NK-92 treated with Interleukin-12 subunit alpha and Interleukin-12 subunit beta, amount 100 ng/mL, for 24 hours (cell line): ENCODE data around the gene GFAP.
A peak's percentile ranks its signal among the peaks of the same experiment; 100 is the strongest.
"Not testable (repeated sequence)": the region's sequence is repeated elsewhere in the genome, so short reads cannot be mapped to it uniquely, and the experiment has no call there.

Source experiments
- DNase-seq: peaks from one replicate; lab custom pipeline; 2025; lab: John Stamatoyannopoulos, UW

GFAP gene

DNA sequence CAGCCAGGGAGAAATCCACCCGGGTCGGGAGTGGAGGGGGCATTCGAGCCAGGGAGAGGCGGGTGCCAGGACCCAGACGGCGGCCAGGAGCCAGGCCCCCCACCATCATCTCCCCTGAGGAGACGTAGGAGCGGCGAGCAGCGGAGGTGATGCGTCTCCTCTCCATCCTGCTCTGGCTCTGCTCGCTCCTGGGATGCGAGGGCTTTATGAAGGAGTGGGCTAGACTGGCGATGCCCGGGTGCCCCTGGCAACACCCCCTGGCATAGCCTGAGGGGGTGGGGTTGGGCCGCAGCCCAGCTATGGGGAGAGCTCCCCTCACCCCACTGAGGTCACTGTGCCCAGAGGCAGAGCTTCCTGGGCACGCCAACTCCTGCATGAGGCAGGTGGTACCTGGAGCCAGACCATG, at the start of gene GFAP:
Gene GFAP, minus strand, starts transcription at position 180 of the 406 bp plus-strand sequence. Its CDS starts 14 bp downstream, at position 166.
- no peak for DNase-seq

GRCh38 chr17:44961921-44962350, 46.6 kb upstream of the GFAP start:
- no peak for DNase-seq

GRCh38 chr17:44960691-44961090, 45.4 kb upstream of the GFAP start:
- no peak for DNase-seq

DNA sequence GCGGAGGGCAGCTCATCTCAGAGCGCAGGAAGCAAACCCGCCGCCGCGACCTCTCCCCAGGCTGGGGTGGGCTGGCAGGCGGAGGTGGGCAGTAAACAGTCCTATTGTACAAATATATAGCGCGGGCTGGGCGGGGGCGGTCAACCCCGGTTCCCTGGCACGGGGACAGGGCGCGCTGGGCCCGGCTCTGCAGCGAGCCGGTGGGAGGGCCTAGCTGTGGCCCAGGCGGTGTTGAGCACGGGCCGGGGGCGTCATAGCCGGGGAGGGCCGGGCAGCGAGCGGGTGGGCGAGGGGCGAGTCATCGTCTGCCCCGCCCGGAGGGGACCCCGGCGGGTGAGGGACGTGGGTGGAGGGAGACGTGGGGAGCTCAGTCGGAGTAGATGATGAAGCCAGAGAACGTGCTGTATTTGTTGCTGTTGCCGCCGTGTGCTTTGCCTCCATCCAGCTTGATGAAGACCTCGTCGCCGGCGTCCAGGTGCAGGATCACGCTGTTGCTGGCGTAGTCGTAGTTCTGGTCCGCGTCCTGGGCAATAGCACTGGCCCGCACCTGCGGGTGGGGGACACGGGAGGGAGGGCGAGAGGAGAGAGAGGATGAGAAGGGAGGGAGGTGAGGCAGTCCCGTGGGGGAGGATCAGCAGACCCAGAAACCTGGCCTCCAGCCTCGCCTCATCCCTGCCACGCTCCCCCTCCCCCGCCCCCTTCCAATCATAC, 44.7 kb upstream of the GFAP start:
- no peak for DNase-seq

DNA sequence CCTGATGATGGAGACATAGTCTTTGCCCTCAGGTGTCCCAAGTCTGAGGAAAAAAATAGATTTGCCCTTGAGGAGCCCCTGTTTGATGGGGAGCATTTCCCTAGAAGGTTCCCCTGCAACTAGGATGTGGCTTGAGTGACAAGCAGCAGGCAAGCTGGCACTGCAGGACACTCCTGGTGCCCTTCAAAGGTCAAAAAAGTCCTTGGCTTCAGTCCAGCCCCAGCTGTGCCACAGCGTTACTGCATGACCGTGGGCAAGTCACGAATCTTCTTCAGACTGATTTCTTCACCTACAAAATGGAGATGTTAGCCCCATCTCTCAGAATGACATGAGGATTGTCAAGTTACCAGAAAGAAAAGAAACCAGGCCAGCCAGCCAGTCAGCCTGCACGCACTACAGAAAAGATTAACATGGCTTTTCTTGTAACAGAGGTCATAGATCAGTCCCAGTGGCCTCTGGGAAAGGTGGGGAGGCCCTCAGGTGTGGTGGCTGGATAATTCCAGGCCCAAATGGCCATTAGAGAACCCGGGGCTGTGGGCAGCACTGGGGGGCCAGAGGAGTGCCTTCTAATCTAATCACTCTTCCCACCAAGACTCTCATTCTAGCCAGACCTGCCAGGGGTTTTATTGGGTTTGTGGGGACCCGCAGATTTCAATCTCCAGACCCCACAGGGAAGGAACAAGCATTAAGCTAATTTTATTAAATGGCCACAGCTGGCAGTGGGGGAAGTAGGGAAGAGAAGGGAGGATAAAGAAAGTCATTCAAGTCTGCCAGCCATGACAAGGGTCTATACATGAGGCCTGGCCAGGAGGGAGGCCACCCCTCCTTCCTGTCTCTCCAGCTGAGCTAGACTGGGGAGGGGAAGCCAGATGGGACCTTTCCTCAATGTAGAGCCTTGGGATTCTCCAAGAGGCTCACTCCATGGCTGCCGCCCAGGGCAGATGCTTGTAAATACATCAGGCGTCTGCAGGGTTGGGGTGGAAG, 42.0 kb upstream of the GFAP start:
- no peak for DNase-seq

DNA sequence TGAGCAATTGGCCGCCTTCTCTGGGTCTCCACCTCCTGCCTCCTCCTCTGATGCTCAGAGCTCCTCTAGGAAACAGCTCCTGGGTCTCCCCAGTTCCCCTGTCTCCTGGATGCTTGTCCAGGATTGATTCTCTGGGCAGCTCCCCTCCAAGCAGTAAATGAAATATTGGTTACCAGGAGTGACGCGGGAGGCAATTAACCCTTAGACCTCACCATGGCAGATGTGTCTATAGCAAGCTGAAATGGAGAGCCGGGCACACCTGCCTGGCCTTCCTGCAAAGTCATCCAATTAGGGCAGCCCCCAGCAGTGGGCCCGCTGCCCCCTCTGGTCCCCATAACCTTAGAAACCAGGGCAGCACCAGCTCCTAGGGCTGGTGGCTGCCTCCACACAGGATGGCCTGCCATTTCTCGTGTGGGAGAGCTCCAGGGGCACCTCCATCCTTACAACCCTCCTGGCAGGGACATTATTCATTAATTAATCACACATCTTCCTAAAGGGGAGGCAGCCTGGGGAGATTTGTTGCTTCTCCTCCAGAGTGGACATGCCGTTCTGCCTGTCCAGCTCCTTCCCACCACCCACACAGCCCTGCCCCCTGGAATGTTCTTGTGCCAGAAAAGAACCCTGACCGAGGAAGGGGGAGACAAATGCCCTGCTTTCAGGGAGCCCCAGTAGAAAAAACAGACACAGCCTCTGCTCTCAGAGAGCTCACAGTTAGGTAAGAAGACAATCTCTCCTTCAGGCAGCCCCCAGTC, 40.5 kb upstream of the GFAP start:
- no peak for DNase-seq

GRCh38 chr17:44952946-44953475, 37.7 kb upstream of the GFAP start:
- DNase-seq: no peak

- DNase-seq: no peak
Observed at GRCh38 chr17:44948315-44948795, 33.1 kb upstream of the GFAP start.

DNA sequence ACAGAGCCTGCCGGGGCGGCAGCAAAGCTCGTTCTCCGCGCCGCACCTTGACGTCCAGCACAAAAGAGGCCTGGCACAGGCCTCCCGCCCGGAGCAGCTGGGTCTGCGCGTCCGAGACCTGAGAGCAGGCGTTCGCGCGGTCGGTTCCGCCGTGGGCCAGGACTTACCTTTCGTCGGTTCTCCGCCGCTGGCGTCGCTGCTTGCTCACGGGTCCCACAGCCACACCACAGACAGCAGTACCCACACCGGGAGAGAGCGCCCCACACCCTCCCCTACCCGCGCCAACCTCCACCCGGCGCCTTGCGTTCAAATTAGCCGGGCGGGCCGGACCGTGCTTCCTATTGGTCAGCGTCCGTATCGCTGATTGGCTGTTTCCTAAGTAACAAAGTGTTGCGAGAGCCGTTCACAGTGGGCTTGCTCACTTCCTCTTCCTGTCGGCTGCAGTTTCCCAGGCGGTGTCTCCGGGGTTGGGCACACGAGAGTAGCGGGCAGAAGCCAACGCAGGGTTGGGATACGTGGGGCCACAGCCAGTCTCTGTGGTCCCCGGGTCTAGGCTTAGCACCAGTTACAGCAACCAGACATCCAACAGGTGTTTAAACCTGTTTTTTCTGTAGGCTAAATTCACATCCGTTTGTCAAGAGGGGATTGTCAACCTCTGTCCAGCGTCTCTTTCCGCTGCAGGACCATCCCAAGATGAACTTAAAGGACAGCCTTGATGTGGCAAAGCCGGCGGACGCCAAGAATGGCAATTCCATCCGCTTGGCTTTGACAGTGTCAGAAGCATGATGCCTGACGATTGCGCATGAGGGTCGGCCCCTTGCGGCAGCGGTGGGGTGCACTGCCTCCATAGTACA, 32.4 kb upstream of the GFAP start, which contains the start of gene KIF18B:
Gene KIF18B, minus strand, starts transcription at position 313 of the 854 bp plus-strand sequence. CDS start 11,429 bp downstream, outside the sequence.
- DNase-seq: peak; percentile 92

DNA sequence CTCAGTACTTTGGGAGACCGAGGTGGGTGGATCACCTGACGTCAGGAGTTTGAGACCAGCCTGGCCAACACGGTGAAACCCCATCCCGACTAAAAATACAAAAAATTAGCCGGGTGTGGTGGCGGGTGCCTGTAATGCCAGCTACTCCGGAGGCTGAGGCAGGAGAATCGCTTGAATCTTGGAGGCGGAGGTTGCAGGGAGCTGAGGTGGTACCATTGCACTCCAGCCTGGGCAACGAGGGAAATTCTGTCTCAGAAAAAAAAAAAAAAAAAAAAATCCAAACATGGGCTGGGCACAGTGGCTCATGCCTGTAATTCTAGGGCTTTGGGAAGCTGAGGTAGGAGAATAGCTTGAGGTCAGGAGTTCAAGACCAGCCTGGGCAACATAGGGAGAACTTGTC, 30.4 kb upstream of the GFAP start:
- DNase-seq: not testable (repeated sequence)

GRCh38 chr17:44942456-44942855, 27.2 kb upstream of the GFAP start:
- no peak for DNase-seq

GRCh38 chr17:44941712-44942331, 26.5 kb upstream of the GFAP start:
- no peak for DNase-seq

DNA sequence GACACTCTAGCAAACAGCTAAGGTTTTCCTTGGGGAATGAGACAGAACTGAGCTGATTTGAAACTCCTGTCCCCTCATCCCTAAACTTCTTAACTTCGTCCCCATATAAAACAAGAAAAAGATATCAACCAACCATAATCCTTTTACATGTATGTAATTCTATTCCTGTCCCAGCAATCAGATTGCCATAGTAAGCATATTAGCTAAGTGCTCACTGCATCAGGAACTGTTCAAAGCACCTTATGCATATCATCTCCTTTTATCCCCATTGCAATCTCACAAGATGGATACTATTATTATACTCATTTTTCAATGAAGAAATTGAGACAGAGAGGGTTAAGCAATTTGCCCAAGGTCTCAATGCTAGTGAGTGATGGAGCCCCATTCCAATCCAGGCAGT, 25.5 kb upstream of the GFAP start:
- no peak for DNase-seq

- DNase-seq: no peak
Observed at GRCh38 chr17:44940317-44940716, 25.0 kb upstream of the GFAP start.

GRCh38 chr17:44935116-44935515, 19.8 kb upstream of the GFAP start:
- DNase-seq: no peak

DNA sequence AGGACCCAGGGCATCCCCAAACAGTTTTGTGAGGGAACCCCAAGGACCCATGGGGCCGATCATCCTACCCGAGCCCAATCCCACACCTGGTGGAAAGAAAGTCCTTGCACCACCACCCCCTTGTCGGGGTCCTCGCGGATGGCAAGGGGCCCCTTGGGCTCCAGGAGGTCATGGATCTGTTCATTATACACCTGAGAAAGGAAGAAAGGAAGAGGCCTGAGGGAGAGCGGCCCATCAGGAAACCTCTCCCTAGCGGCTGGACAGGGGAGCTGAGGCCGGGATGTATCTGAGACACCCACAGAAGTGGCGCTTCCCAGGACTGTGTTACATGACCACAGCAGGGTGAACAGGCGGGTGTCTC, 19.4 kb upstream of the GFAP start:
- no peak for DNase-seq

- DNase-seq: no peak
Observed at GRCh38 chr17:44933824-44934744, 18.8 kb upstream of the GFAP start.

- DNase-seq: no peak
Observed at GRCh38 chr17:44932787-44933097, 17.4 kb upstream of the GFAP start.

GRCh38 chr17:44932096-44932786, 16.9 kb upstream of the GFAP start:
- no peak for DNase-seq
